Esophagus muscularis mucosa (tissue), 4 donors: ENCODE data around the gene ETF1. TPM values are rescaled to one million over a fixed set of nuclear protein-coding genes. Genes with fewer than 3 reads are reported as not detected.
A peak's percentile ranks its signal among the peaks of the same experiment; 100 is the strongest.

Experiments
- DNase-seq: peaks from one replicate; pipeline ENCODE4 v3.0.0-alpha.2; 2017; ENCODE audit errors: extremely low spot score
- H3K27ac ChIP-seq, 4 donors: fragments of 200-600 bp; sonication (generic); replicated peaks in 1 of 4; 1 replicate in 3 of 4; 2 replicates in 1 of 4; pipeline ENCODE4 v1.5.1; 2016 to 2019; ENCODE audit warnings: mild to moderate bottlenecking in 1 of 4
- H3K27me3 ChIP-seq, 4 donors: fragments of 200-600 bp; sonication (generic); one replicate each; pipeline versions ENCODE4 v1.5.1 to v1.6.0; 2016 to 2019
- H3K36me3 ChIP-seq, 4 donors: fragments of 200-600 bp; sonication (generic); one replicate each; pipeline ENCODE4 v1.5.1; 2016 to 2019
- H3K4me1 ChIP-seq, 4 donors: fragments of 200-600 bp; sonication (generic); one replicate each; pipeline ENCODE4 v1.5.1; 2016 to 2019
- H3K4me3 ChIP-seq, 4 donors: fragments of 200-600 bp; sonication (generic); 1 replicate in 2 of 4; 2 replicates in 2 of 4; pipeline ENCODE4 v1.5.1; 2016 to 2019; ENCODE audit warnings: mild to moderate bottlenecking in 4 of 4, moderate library complexity in 1 of 4
- H3K9me3 ChIP-seq, 4 donors: fragments of 200-600 bp; sonication (generic); 1 replicate in 3 of 4; 2 replicates in 1 of 4; pipeline ENCODE4 v1.5.1; 2016 to 2019
- CTCF ChIP-seq, 3 experiments: fragments of 200-600 bp in 2 of 3; fragments of 450-650 bp in 1 of 3; sonication (generic) in 2 of 3; IDR thresholded peaks; one replicate each; pipeline ENCODE4 v1.5.1; 2017 to 2019; ENCODE audit warnings: antibody characterized with exemption in 3 of 3, mild to moderate bottlenecking in 2 of 3, moderate library complexity in 1 of 3
- EP300 ChIP-seq: sonication (generic); formaldehyde crosslinking; IDR thresholded peaks from one replicate; pipeline ENCODE4 v1.6.1; 2017; ENCODE audit warnings: antibody characterized with exemption
- POLR2A ChIP-seq: fragments of 450-650 bp; IDR thresholded peaks from one replicate; pipeline ENCODE4 v1.6.1; 2017; ENCODE audit warnings: antibody characterized with exemption, moderate library complexity, mild to moderate bottlenecking, low read depth
- POLR2AphosphoS5 ChIP-seq, 2 donors: sonication (generic); formaldehyde crosslinking; IDR thresholded peaks; one replicate each; pipeline ENCODE4 v1.6.1; 2017; ENCODE audit warnings: antibody characterized with exemption in 2 of 2
- WGBS: methylation state at CpG from one replicate; pipeline ENCODE4 v1.1.5; 2018; 5-methylcytosine and 5-hydroxymethylcytosine counted together
- intact Hi-C: fragments of 100-400 bp; cut with DNase I; formaldehyde crosslinking; loops from one replicate; pipeline ENCODE4 v1.15.1; 2023
- total RNA-seq, 4 donors: library from RNA; depleted of rRNA; stranded (reverse); fragments of >200 nt; gene quantifications; one replicate each; pipeline versions ENCODE4 v1.1.0 to v1.2.1, GENCODE V29; 2016

ETF1 gene
- 100 to 1,000 TPM in 3 of 4 donors, 10 to 100 TPM in 1; 90.5 to 154 (median 111) TPM for total RNA-seq

GRCh38 chr5:138542956-138543729, at the start of gene ETF1:
Gene ETF1, minus strand, starts transcription at chr5:138543236. Its CDS starts 318 bp downstream, at chr5:138542918.
- H3K27ac ChIP-seq, result peak within 1 kb of the TSS; percentile 92 to 100 (median 98)
- H3K36me3 ChIP-seq, result no peaks in the 10 kb centered on the region
- 1% methylated on average over 20 of the region's 70 CpGs for WGBS
- H3K4me3 ChIP-seq, result peak within 1 kb of the TSS; percentile 75 to 100 (median 84)
- peak; percentile 100 for DNase-seq
- no peaks in the 10 kb centered on the region for H3K27me3 ChIP-seq
- intact Hi-C loops, result loop anchor here (5.0 kb wide), 1 partner anchor 41 kb away; no protein-coding TSS in a partner anchor
- no peaks in the 10 kb centered on the region for H3K9me3 ChIP-seq
- peak; percentile 100 for TF ChIP-seq POLR2AphosphoS5 (IDR thresholded peaks at IDR 0.05)
- TF ChIP-seq POLR2A, result peak; percentile 100
- TF ChIP-seq CTCF (IDR thresholded peaks at IDR 0.05), result no peak
- no peak for TF ChIP-seq EP300
- H3K4me1 ChIP-seq, result peaks cover 67 to 79% (median 77%) of the 10 kb centered on the region in 4 donors

GRCh38 chr5:138588013-138588788, 45.2 kb upstream of the ETF1 start:
- Histone ChIP-seq H3K27me3 (no peaks in the 10 kb centered on the region), H3K36me3 (no peaks in the 10 kb centered on the region), H3K4me3 (no peak overlapping the region), H3K9me3 (no peaks in the 10 kb centered on the region), H3K27ac (no peak overlapping the region), H3K4me1 (no peaks in the 10 kb centered on the region)
- TF ChIP-seq EP300 (no peak), CTCF (IDR thresholded peaks at IDR 0.05) (no peak)
- 86% methylated on average over 2 of the region's 2 CpGs for WGBS
- intact Hi-C loops, result no loop called here
- no peak for DNase-seq

- H3K27ac ChIP-seq, result no peak overlapping the region
- DNase-seq, result no peak
- H3K27me3 ChIP-seq, result no peaks in the 10 kb centered on the region
- H3K9me3 ChIP-seq, result no peaks in the 10 kb centered on the region
- intact Hi-C loops, result no loop called here
- H3K4me1 ChIP-seq, result no peaks in the 10 kb centered on the region
- H3K36me3 ChIP-seq, result no peaks in the 10 kb centered on the region
- no peak for TF ChIP-seq POLR2AphosphoS5 (IDR thresholded peaks at IDR 0.05)
- H3K4me3 ChIP-seq, result no peak overlapping the region
These were observed 42.1 kb upstream of the ETF1 start for GRCh38 chr5:138585157-138585556.

- Histone ChIP-seq H3K27me3 (no peaks in the 10 kb centered on the region), H3K36me3 (no peaks in the 10 kb centered on the region), H3K4me1 (peaks cover 0 to 4% (median 0%) of the 10 kb centered on the region in 4 donors), H3K9me3 (no peaks in the 10 kb centered on the region), H3K4me3 (no peak overlapping the region), H3K27ac (no peak overlapping the region)
- no peak for TF ChIP-seq POLR2AphosphoS5 (IDR thresholded peaks at IDR 0.05)
- no peak for TF ChIP-seq CTCF (IDR thresholded peaks at IDR 0.05)
- TF ChIP-seq EP300, result no peak
- no peak for TF ChIP-seq POLR2A
- 81% methylated on average over 8 of the region's 8 CpGs for whole genome bisulfite sequencing
- intact Hi-C loops, result loop anchor here (5.0 kb wide), 1 partner anchor 168 kb away; the partner anchor contains the start of gene CTNNA1
- DNase-seq, result no peak
These were observed 41.1 kb upstream of the ETF1 start for GRCh38 chr5:138583984-138584637.

- intact Hi-C loops, result loop anchor here (5.0 kb wide), 1 partner anchor 169 kb away; the partner anchor contains the start of gene CTNNA1
- H3K27me3 ChIP-seq, result no peaks in the 10 kb centered on the region
These were observed 39.9 kb upstream of the ETF1 start for GRCh38 chr5:138582959-138583358.

More at GRCh38 chr5:138582959-138583358, 39.9 kb upstream of the ETF1 start:
- no peak for DNase-seq
- no peak overlapping the region for H3K4me3 ChIP-seq
- WGBS, result 90% methylated on average over 3 of the region's 3 CpGs
- no peak for TF ChIP-seq CTCF (IDR thresholded peaks at IDR 0.05)
- no peak for TF ChIP-seq POLR2A
- TF ChIP-seq EP300, result no peak
- TF ChIP-seq POLR2AphosphoS5 (IDR thresholded peaks at IDR 0.05), result no peak
- no peaks in the 10 kb centered on the region for H3K9me3 ChIP-seq
- no peaks in the 10 kb centered on the region for H3K36me3 ChIP-seq
- H3K4me1 ChIP-seq, result peaks cover 0 to 5% (median 0%) of the 10 kb centered on the region in 4 donors
- no peak overlapping the region for H3K27ac ChIP-seq
